ENCODE results near the gene KITLG. TPM values are rescaled to one million over a fixed set of nuclear protein-coding genes. Genes with fewer than 3 reads are reported as not detected.

The KITLG gene
- total RNA-seq, 1 donor from 2014 or later = not detected

DNA sequence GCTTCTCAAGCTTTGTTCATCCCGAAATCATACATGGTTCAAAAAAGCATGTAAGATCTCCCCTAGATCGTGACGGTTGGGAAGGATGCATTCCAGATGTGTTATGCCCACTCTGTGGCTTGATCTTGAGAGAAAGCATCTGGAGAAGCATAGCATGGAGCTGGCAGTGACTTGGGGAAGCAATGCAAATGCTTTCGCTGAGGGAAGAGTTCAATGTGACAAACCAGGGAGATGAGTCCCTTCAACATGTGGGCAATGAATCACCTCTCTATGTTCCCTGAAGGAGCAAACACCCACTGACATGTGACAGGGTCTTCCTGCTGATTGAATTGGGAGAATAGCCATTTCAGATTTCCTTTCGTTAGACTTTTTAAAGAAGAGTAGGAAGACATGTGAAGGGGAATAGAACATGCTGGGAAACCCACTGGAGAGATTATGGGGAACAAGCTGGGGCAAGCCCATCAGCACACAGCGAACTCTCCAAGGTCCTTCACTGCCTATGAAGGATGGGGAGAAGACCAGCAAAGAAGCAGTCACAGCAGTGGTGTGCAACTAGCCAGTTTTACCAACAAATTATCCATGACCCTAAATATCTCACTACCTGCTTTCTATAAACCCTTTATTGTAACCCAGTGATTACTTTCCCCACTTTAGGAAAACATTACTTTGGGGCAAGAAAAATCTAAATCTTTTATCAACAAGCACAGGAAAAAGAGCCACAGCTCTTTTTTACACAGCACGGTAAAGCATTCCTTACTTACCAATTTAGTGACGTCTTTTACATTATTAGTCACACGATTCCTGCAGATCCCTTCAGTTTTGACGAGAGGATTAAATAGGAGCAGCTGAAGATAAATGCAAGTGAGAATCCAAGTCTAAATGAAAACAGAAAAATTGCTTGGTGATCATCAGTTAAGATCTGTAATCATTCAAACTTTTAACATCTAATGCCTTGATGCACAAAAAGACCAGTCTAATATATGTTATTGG lies 35.0 kb downstream of the KITLG start:
- DNase-seq (no peak), ATAC-seq (ENCODE audit: low read depth) (no peak)
- no peak overlapping the region for H3K27ac Mint-ChIP-seq
- TF ChIP-seq, protein P1, sequence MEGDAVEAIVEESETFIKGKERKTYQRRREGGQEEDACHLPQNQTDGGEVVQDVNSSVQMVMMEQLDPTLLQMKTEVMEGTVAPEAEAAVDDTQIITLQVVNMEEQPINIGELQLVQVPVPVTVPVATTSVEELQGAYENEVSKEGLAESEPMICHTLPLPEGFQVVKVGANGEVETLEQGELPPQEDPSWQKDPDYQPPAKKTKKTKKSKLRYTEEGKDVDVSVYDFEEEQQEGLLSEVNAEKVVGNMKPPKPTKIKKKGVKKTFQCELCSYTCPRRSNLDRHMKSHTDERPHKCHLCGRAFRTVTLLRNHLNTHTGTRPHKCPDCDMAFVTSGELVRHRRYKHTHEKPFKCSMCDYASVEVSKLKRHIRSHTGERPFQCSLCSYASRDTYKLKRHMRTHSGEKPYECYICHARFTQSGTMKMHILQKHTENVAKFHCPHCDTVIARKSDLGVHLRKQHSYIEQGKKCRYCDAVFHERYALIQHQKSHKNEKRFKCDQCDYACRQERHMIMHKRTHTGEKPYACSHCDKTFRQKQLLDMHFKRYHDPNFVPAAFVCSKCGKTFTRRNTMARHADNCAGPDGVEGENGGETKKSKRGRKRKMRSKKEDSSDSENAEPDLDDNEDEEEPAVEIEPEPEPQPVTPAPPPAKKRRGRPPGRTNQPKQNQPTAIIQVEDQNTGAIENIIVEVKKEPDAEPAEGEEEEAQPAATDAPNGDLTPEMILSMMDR (IDR thresholded peaks at IDR 0.05) = no peak
- H3K36me3 Mint-ChIP-seq (ENCODE audit: low read depth) = no peaks in the 10 kb centered on the region
- H3K9me3 Mint-ChIP-seq = peaks cover 3% of the 10 kb centered on the region
- ChIA-PET CTCF (no interaction called here), POLR2A (no interaction called here)
- H3K4me3 Mint-ChIP-seq = no peak overlapping the region
- no peaks in the 10 kb centered on the region for H3K4me1 Mint-ChIP-seq
- intact Hi-C loops (cut with micrococcal nuclease) = no loop called here
- H3K27me3 Mint-ChIP-seq = no peaks in the 10 kb centered on the region

DNA sequence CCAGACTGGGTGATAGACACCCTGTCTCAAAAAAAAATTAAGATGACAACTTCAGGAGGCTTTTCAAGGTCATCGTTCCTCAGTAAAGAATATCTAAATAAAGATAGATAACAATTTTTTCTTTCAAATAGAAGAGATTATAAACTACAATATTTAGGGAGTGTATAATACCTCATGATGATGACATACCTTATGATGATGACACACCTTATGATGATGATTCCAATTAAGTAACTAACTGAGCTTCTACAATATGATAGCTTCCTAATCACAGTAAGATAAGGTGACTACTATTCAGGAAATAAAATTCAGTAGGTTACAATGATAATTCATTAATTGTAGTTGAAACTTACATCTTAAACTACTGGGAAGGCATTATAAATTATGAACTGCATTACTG lies 40.4 kb downstream of the KITLG start:
- Mint-ChIP-seq H3K4me1 (no peaks in the 10 kb centered on the region), H3K27ac (no peak overlapping the region), H3K9me3 (peaks cover 2% of the 10 kb centered on the region), H3K27me3 (no peaks in the 10 kb centered on the region), H3K36me3 (ENCODE audit: low read depth) (no peaks in the 10 kb centered on the region), H3K4me3 (no peak overlapping the region)
- DNase-seq = no peak
- POLR2A ChIA-PET = no interaction called here
- intact Hi-C loops (cut with micrococcal nuclease) = no loop called here
- ATAC-seq (ENCODE audit: low read depth) = no peak
- CTCF ChIA-PET = no interaction called here
- TF ChIP-seq, protein P1 (IDR thresholded peaks at IDR 0.05) = no peak

DNA sequence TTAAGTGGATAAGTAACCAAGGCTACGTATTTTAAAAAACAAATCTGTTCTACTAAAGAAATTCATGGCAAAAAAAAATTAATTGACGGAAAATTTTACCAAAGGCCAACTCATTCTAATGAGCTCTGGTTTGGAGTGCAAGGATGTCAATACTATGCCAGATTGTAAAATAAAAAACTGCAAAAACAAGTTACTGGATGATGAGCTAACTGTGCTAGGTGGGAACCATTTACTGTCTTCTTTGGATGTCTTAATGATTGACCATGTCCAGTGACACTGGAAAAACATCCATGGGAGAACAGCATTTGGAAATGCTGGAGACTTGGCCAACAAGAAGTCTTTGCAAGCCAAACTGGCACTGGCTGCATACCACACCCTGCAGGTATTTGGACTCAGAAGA lies 41.6 kb downstream of the KITLG start:
- TF ChIP-seq, protein P1 (IDR thresholded peaks at IDR 0.05) = no peak
- no peak overlapping the region for H3K27ac Mint-ChIP-seq
- no peaks in the 10 kb centered on the region for H3K4me1 Mint-ChIP-seq
- no peak overlapping the region for H3K4me3 Mint-ChIP-seq
- ATAC-seq (ENCODE audit: low read depth) (no peak), DNase-seq (no peak)
- ChIA-PET POLR2A (no interaction called here), CTCF (no interaction called here)
- peaks cover 2% of the 10 kb centered on the region for H3K9me3 Mint-ChIP-seq
- H3K27me3 Mint-ChIP-seq = no peaks in the 10 kb centered on the region
- no peaks in the 10 kb centered on the region for H3K36me3 Mint-ChIP-seq (ENCODE audit: low read depth)
- intact Hi-C loops (cut with micrococcal nuclease) = no loop called here

DNA sequence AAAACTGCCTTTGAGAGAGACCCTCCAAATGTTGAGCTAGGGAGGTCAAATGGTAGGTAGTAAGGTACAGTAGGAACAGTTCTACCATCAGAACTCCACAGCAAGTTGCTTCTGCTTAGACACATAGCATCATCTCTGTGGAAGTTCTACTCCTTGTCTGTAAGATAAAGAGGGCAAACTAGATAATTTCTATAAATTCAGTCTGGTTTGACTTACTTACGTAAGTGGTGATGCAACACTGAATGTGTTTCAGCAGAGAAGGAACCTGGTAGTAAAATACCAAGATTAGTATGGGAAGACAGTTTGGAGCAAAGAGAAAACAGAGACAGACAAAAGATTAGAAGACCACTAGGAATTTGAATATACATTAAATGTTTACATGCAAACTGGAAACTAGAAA lies 42.0 kb downstream of the KITLG start:
- Mint-ChIP-seq H3K4me1 (no peaks in the 10 kb centered on the region), H3K27me3 (no peaks in the 10 kb centered on the region), H3K9me3 (no peaks in the 10 kb centered on the region), H3K4me3 (no peak overlapping the region), H3K27ac (no peak overlapping the region), H3K36me3 (ENCODE audit: low read depth) (no peaks in the 10 kb centered on the region)
- ChIA-PET POLR2A (no interaction called here), CTCF (no interaction called here)
- DNase-seq (no peak), ATAC-seq (ENCODE audit: low read depth) (no peak)
- TF ChIP-seq, protein P1 (IDR thresholded peaks at IDR 0.05) = no peak
- intact Hi-C loops (cut with micrococcal nuclease) = no loop called here

DNA sequence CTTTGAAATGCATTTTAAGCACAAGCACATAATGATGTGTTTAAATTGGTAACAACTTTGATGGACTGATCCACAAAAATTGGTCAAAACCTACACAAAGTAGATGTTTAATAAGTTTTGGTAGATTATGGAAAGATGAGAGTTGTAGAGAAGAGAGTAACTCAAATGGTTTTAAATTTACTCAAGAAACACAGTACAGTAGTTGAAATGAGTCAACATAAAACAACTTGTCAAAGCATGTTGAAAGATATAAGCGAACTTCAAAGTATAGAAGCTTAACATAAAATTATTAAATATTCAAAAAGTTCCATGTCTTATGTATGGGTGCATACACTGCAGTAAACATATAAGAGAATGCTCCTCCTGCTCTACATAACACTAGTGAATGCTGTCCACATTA lies 49.4 kb downstream of the KITLG start:
- TF ChIP-seq, protein P1 (IDR thresholded peaks at IDR 0.05) = no peak
- Mint-ChIP-seq H3K4me1 (no peaks in the 10 kb centered on the region), H3K27ac (no peak overlapping the region), H3K4me3 (no peak overlapping the region), H3K9me3 (no peaks in the 10 kb centered on the region), H3K27me3 (no peaks in the 10 kb centered on the region), H3K36me3 (ENCODE audit: low read depth) (no peaks in the 10 kb centered on the region)
- CTCF ChIA-PET = no interaction called here
- intact Hi-C loops (cut with micrococcal nuclease) = no loop called here
- ATAC-seq (ENCODE audit: low read depth) = no peak
- POLR2A ChIA-PET = no interaction called here
- DNase-seq = no peak
